GM12892 (cell line): ENCODE measurements around the gene SERINC5.

Source experiments
- POLR2A ChIP-seq: IDR thresholded peaks from 2 replicates; pipeline ENCODE4 v1.6.1; 2011; ENCODE audit warnings: low read depth, low read length, control low read depth
- POLR2AphosphoS5 ChIP-seq: IDR thresholded peaks from 2 replicates; pipeline ENCODE4 v1.6.1; 2011; ENCODE audit warnings: low read depth, low read length, control low read depth

- TF ChIP-seq POLR2AphosphoS5 (no peak), POLR2A (no peak)
These were observed 49.6 kb downstream of the SERINC5 start for GRCh38 chr5:80206282-80206681.
